Adrenal gland (tissue), 5 donors: ENCODE measurements around the gene SIVA1.

Source experiments
- POLR2A ChIP-seq, 2 donors: fragments of 450-650 bp; IDR thresholded peaks; one replicate each; pipeline ENCODE4 v1.6.1; 2017; ENCODE audit warnings: antibody characterized with exemption in 2 of 2, mild to moderate bottlenecking in 2 of 2, moderate library complexity in 1 of 2
- TF ChIP-seq, protein P1 (sequence below), 6 experiments: fragments of 450-650 bp in 4 of 6; fragments of 200-600 bp in 2 of 6; sonication (generic) in 1 of 6; IDR thresholded peaks; 1 replicate in 5 of 6; 2 replicates in 1 of 6; pipeline versions ENCODE4 v1.5.1 to v1.8.0; 2016 to 2021; ENCODE audit warnings: antibody characterized with exemption in 6 of 6, mild to moderate bottlenecking in 2 of 6, moderate library complexity in 1 of 6
- donor health status: DM: no; HTN: no; CAD: no.

GRCh38 chr14:104726600-104727451 is 26.1 kb upstream of the SIVA1 start:
- TF ChIP-seq, protein P1, sequence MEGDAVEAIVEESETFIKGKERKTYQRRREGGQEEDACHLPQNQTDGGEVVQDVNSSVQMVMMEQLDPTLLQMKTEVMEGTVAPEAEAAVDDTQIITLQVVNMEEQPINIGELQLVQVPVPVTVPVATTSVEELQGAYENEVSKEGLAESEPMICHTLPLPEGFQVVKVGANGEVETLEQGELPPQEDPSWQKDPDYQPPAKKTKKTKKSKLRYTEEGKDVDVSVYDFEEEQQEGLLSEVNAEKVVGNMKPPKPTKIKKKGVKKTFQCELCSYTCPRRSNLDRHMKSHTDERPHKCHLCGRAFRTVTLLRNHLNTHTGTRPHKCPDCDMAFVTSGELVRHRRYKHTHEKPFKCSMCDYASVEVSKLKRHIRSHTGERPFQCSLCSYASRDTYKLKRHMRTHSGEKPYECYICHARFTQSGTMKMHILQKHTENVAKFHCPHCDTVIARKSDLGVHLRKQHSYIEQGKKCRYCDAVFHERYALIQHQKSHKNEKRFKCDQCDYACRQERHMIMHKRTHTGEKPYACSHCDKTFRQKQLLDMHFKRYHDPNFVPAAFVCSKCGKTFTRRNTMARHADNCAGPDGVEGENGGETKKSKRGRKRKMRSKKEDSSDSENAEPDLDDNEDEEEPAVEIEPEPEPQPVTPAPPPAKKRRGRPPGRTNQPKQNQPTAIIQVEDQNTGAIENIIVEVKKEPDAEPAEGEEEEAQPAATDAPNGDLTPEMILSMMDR (IDR thresholded peaks at IDR 0.05) = no peak
- no peak for TF ChIP-seq POLR2A (IDR thresholded peaks at IDR 0.05)
